HG03280 (cell line): ENCODE results near the gene LUZP1.

Experiments
- ATAC-seq: cut with Tn5 transposase; IDR thresholded peaks from one replicate; pipeline ENCODE4 v1.9.1; 2021; ENCODE audit warnings: mild to moderate bottlenecking, moderate library complexity; ENCODE audit not compliant: unreplicated experiment

LUZP1 gene

DNA sequence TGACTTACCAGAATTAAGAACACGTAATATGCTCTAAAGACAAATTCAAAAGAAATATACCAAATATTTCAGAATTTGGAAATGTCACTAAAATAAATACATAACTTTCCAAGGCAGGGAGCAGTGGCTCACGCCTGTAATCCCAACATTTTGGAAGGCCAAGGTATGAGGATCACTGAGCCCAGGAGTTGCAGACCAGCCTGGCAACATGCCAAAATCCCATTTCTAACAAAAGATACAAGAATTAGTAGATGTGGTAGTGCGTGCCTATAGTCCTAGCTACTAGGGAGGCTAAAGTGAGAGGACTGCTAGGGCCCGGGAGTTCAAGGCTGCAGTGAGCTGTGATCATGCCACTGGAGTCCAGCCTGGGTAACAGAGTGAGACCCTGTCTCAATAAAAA lies 11.7 kb downstream of the LUZP1 start:
- ATAC-seq, result no peak

DNA sequence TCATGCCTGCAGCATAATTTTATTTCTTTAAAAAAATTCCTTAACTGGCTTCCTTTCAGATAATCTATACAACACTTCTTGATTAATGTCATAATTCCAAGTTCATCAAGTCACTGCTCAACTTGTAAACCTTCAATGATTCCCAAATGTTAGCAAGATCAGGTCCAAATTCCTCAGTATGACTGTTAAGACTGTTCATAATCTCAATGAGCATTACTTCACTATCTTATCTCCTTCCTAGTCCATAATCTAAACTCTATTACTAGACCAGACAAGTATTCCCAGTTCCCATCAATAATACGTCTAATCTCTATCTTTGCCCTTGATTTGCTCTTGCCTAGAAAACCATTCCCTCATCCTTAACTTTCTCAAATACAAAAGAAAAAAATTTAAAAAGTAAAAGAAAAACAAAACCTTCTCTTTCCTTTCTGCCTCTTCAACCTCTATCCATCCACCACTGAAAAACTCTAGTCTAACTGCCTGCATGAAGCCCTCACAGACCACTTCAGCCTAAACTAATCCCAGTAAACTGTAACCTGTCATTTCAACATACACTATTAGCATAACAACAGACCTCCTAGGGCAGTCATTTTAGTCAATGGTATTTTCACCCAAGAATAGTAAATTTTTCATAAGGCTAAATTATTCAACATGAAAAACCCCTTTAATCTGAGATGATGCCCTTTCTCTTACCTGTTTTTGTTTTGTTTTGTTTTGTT lies 15.5 kb downstream of the LUZP1 start:
- ATAC-seq, result no peak

- no peak for ATAC-seq
Observed at GRCh38 chr1:23150742-23151141, 17.9 kb downstream of the LUZP1 start.

DNA sequence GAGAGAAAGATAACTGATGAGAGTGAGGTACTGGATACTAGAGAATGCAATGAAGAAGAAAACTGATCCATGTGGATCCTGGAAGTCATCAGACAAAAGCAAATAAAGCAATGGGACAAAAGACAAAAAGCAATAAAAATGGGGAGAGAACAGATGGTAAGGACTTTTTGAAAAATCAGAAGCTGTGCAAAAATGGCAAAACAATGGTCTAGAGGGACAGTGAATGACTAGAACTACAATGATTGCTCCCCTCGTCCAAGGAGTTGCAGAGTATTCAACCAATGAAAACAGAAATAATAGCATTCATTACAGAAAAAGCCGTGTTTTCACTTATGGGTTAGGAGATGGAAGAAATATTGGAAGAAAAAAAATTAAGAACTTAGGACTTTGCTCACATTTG lies 18.5 kb downstream of the LUZP1 start:
- no peak for ATAC-seq

- no peak for ATAC-seq
Observed at GRCh38 chr1:23149114-23149513, 19.5 kb downstream of the LUZP1 start.

- no peak for ATAC-seq
Observed at GRCh38 chr1:23148084-23148483, 20.6 kb downstream of the LUZP1 start.

DNA sequence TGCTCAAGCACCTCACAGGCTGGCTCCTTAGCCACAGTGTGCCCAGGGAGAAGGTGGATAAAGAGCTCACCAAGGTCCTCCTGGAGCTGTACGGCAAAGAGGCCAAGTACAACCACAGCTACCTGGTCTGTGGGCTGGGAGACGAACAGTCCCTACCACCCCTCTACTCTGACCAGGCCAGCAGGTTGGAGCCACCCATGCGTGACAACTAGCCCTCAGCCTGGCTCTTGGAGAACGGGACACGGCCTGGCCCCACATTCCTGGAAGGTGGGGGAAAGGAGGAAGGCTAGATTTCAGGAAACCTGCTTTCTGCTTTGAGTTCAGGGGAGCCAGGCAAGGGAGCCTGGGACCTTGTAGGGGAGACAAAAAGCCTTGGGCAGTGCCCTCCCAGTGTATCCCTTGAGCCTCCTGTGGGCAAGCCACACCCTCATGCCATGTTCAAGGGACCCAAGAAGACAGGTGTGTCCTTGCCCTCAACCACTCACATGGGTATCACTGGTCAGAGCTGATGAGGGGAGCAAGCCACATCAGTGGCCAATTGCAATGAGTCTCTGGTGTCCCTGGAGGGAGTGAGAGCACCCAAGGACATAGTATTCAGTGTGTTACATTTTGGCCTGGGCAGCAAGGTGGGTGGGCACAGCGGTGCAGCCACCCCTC lies 27.6 kb downstream of the LUZP1 start:
- no peak for ATAC-seq

DNA sequence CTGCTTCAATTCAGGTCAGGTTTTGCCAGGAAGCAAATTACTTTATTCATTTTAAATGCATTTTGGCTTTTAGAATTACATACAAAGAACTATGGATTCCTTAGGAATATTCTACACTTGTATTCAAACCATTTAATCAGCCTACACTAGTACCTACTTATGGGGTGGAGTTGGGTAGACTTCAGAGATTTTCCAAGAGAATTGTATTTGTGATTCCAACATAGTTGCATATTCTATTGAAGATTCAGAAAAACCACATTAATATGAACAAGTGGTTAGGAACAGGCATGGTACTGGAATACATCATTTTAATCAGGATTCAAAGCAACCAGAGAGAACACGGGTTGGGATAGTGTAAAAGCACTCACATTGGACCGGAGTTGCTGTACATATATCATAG lies 33.4 kb downstream of the LUZP1 start:
- ATAC-seq, result no peak

DNA sequence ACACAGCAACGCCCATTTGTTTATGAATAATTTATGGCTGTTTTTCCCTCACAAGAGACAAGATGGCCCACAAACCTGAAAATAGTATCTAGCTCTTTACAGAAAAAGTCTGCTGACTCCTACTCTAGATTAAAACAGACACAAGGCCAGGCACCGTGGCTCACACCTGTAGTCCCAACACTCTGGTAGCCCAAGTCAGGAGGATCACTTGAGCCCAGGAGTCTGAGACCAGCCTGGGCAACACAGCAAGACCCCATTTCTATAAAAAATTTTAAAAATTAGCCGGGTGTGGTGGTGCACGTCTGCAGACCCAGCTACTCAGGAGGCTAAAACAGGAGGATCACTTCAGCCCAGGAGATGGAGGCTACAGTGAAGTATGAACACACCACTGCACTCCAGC lies 34.6 kb downstream of the LUZP1 start:
- ATAC-seq, result no peak

- ATAC-seq, result no peak
Observed at GRCh38 chr1:23133587-23133986, 35.1 kb downstream of the LUZP1 start.

GRCh38 chr1:23132033-23132432 lies 36.6 kb downstream of the LUZP1 start:
- no peak for ATAC-seq

- no peak for ATAC-seq
Observed at GRCh38 chr1:23129846-23130245, 38.8 kb downstream of the LUZP1 start.

DNA sequence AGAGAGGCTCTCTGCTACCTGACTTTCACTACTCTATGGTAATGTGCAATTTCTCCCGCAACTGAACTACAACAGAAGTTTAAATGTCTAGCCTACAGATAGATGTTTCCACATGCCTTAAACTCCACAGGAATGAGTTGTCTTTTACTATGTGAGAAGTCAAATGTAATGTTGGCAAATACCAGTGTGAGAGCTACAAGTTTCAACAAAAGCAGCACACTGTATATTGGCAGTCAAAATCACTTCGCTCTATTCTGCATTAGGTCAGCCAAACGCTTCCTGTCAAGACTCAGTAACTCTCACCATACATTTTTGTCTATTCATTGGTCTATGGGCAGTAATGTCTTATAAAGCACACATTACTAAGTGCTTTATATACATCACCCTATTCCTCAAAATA lies 41.9 kb downstream of the LUZP1 start:
- no peak for ATAC-seq

- no peak for ATAC-seq
Observed at GRCh38 chr1:23126200-23126599, 42.5 kb downstream of the LUZP1 start.

- ATAC-seq, result no peak
Observed at GRCh38 chr1:23125489-23125888, 43.2 kb downstream of the LUZP1 start.

DNA sequence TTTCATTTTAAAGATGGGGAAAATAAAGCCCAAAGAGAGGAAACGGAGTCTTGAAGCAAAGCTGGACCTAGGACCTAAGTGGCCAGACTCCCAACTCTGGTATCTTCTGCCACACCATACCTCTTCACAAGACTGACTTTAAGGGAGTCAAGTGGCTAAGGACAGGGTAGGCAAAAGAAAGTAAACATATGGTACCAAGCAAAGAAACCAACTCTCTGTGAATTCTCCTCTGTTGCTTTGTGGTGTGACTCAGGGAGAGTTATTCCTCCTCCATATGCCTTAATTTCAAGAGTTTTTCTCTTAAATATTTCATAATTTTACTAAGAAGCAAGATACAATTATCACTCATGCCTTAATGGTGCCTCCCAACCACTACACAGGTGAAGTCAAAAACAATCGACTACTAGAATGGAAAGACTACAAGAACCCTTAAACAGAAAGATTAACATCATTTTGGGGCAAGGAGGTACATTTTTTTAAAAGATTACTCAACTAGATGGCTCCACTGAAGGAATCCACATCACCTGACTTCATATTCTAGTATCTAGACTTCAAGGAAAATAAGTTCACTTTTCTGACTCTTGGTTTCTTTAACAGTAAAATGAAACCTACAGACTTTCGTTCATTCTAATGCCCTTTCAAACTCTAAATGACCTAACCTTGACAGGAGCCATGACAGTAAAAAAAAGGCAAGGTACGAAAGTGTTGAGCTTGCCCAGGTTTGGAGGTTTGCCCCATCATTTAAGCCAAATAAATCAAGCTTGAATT lies 44.2 kb downstream of the LUZP1 start:
- ATAC-seq, result no peak

- no peak for ATAC-seq
Observed at GRCh38 chr1:23123528-23123927, 45.1 kb downstream of the LUZP1 start.

- no peak for ATAC-seq
Observed at GRCh38 chr1:23122796-23123195, 45.9 kb downstream of the LUZP1 start.

DNA sequence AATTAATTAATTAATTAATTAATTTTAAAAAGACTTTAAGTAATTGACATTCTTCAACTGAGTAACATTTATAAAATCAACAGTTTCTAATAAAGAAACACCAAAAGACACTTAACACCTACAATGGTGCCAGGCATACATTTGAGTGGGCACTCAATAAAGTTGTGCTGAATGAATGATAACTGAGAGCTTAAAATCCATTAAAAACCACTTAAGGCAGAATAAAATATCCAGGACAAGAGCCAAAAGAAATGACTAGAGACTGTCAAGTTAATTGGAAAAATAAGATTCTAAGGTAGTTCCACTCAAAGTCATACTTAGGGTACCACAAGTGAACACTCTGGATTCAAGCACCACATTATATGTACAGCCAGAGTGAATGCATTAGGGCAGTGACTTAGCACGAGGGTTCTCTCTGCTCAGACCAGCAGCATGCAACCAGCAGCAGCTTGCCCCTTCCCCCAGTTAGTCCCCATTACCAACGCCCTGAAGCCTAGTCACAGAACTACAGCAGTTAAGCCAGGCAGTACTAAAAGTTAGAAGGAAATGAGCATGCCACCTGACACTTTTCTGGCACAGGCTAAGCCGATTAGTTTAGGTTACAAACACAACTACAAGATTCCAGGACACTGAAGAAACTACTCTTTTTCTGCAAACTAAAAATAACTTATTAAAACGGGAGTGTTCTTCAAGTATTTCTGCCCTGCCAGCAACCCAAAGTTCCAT lies 46.5 kb downstream of the LUZP1 start:
- no peak for ATAC-seq

GRCh38 chr1:23120383-23120782 lies 48.3 kb downstream of the LUZP1 start:
- no peak for ATAC-seq
